ENCODE results near the gene MT1F. TPM values are rescaled to one million over a fixed set of nuclear protein-coding genes. Genes with fewer than 3 reads are reported as not detected.

The MT1F gene
- total and polyA plus RNA-seq, 2 of the 4 experiments (the other 2 are of a cell fraction), result 0.56 TPM; not detected in 1

- no peak overlapping the region for H2BK5ac ChIP-seq (ENCODE audit: low read depth, low read length, poor library complexity, severe bottlenecking)
- H3K23ac ChIP-seq (ENCODE audit: low read depth, low read length), result no peak overlapping the region
- H4K5ac ChIP-seq (ENCODE audit: low read depth, low read length), result no peak overlapping the region
- no peak for DNase-seq
- H4K20me1 ChIP-seq (ENCODE audit: insufficient read depth, low read length), result no peaks in the 10 kb centered on the region; the same call in 1 of the 2 replicates
- H3K79me1 ChIP-seq (ENCODE audit: low read depth in 1 of 2, low read length in 2 of 2), result no peaks in the 10 kb centered on the region
- no peaks in the 10 kb centered on the region for H3K36me3 ChIP-seq (ENCODE audit: control insufficient read depth, insufficient read depth, low read length)
- in situ Hi-C loops (cut with MboI; ENCODE audit: low sequenced_read_pairs), result no loop called here
- H3K4me3 ChIP-seq (ENCODE audit: insufficient read depth, low read depth, low read length), result no peak overlapping the region
- H2AFZ ChIP-seq (replicated peaks; ENCODE audit: low read length, poor library complexity), result no peak overlapping the region
- H4K8ac ChIP-seq (ENCODE audit: low read depth in 2 of 2, low read length in 2 of 2), result no peak overlapping the region
- H2BK20ac ChIP-seq (ENCODE audit: low read depth, low read length), result no peak overlapping the region
- 0 out of 2 replicates have a peak, but pooled peaks cover 3% of the 10 kb centered on the region for H3K9me1 ChIP-seq (ENCODE audit: insufficient read depth, low read length)
- WGBS, 2 experiments (ENCODE audit: extremely low coverage in 2 of 2, insufficient read length in 1 of 2), result no CpG with 5 or more reads among the region's 2 CpGs
- no peak overlapping the region for H4K91ac ChIP-seq (ENCODE audit: insufficient read depth, low read depth, low read length)
- no peak overlapping the region for H3K27ac ChIP-seq (ENCODE audit: insufficient read depth, low read length)
- H3K18ac ChIP-seq (ENCODE audit: low read depth, low read length), result no peak overlapping the region
- no peak for TF ChIP-seq ELK1 (IDR thresholded peaks at IDR 0.05; ENCODE audit: borderline replicate concordance, low read depth, low read length)
- no peak for TF ChIP-seq MXI1 (IDR thresholded peaks at IDR 0.05; ENCODE audit: borderline replicate concordance, low read depth, low read length)
- no peak for TF ChIP-seq CHD1 (IDR thresholded peaks at IDR 0.05; ENCODE audit: low read depth, low read length)
- no peak for TF ChIP-seq BHLHE40 (IDR thresholded peaks at IDR 0.05; ENCODE audit: low read depth, low read length)
- TF ChIP-seq RFX5 (IDR thresholded peaks at IDR 0.05; ENCODE audit: low read depth, low read length), result no peak
- POLR2A ChIA-PET (ENCODE audit: unreplicated experiment), result no interaction called here
- H3K56ac ChIP-seq (ENCODE audit: extremely low read depth, insufficient read depth, low read length), result no peak overlapping the region
- intact Hi-C loops (cut with micrococcal nuclease), result no loop called here
- H3K9ac ChIP-seq (ENCODE audit: low read depth, low read length), result no peak overlapping the region
- no peak overlapping the region for H2BK120ac ChIP-seq (ENCODE audit: low read depth, low read length)
- no peak overlapping the region for H3K4me2 ChIP-seq (ENCODE audit: low read depth, low read length)
- no peaks in the 10 kb centered on the region for H3K4me1 ChIP-seq (ENCODE audit: control insufficient read depth, insufficient read depth, low read length)
- CTCF ChIA-PET, result no interaction called here
- H3K9me3 ChIP-seq (ENCODE audit: control insufficient read depth, insufficient read depth, low read length), result 0 out of 2 replicates have a peak, but pooled peaks cover 2% of the 10 kb centered on the region
- dilution Hi-C loops (cut with HindIII; ENCODE audit: low sequenced_read_pairs, unreplicated experiment), result no loop called here
- H2BK15ac ChIP-seq (ENCODE audit: low read depth, low read length), result no peak overlapping the region
- no peak overlapping the region for H2AK9ac ChIP-seq (replicated peaks; ENCODE audit: low read depth, low read length, poor library complexity)
- BruUV-seq (replicated peaks), result no TSS peak
- no peak overlapping the region for H2AK5ac ChIP-seq (ENCODE audit: low read depth, low read length)
- H3K4ac ChIP-seq (ENCODE audit: low read depth, low read length), result no peak overlapping the region
- ATAC-seq (ENCODE audit: low read depth), result no peak
- H3K14ac ChIP-seq (replicated peaks; ENCODE audit: low read depth, low read length), result no peak overlapping the region
- peaks cover 84% of the 10 kb centered on the region for H3K27me3 ChIP-seq (ENCODE audit: control insufficient read depth, insufficient read depth, low read length)
Observed at GRCh38 chr16:56649271-56649670, 8.5 kb upstream of the MT1F start.
